GM21526 (cell line): Measurements from ENCODE around the gene CAPNS1.
"Not testable (repeated sequence)": the region's sequence is repeated elsewhere in the genome, so short reads cannot be mapped to it uniquely, and the experiment has no call there.

ENCODE experiments used
- ATAC-seq: cut with Tn5 transposase; IDR thresholded peaks from one replicate; pipeline ENCODE4 v1.9.1; 2021; ENCODE audit warnings: moderate library complexity; ENCODE audit not compliant: unreplicated experiment, low FRiP score

CAPNS1 gene

GRCh38 chr19:36113894-36114720 lies 25.8 kb upstream of the CAPNS1 start:
- peak; percentile 1 for ATAC-seq

DNA sequence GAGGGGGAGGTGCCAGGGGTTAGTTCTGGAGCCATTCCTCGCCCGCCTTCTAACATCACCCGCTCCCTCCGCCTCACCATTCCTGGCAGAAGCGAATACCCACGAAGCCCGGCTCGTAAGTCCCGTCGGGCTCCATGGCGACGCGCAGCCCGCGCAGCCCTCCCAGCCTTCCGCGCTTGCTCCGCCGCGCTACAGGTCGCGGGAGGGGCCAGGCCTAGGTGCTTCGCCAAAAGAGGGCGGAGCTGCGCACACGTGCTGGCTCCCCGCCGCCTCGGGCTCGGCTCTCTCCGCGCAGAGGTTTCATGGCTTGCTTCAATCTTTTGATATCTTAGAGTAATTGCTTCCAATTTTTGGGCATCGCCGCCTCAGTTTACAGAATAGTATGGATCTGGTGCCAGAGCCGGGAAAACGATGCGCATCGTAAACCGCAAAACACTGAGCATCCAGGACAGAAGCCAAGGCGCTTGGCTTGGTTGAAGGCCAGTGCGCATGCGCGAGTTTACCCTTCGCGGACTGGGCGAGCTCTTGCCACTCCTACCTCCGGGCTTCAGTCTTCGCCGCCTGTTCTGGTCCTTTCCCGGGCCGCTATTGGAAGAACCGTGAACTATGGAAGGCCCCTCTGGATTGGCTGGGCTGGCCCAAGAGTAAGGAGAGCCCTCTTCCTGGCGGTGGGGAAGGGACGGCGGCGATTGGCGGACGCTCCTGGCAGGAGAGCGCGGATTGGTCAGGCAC lies 25.0 kb upstream of the CAPNS1 start, which contains the start of gene POLR2I:
POLR2I (minus strand) TSS at position 155 of the 732 bp plus-strand sequence; CDS start at position 136, 19 bp downstream.
- ATAC-seq: peak; percentile 71

- ATAC-seq: peak; percentile 27
These were observed 24.2 kb upstream of the CAPNS1 start, which contains the start of gene TBCB for GRCh38 chr19:36115453-36116343. Gene TBCB, plus strand, starts transcription at chr19:36115468. Its CDS starts 93 bp downstream, at chr19:36115561.

- ATAC-seq: no peak
These were observed 23.6 kb upstream of the CAPNS1 start for GRCh38 chr19:36116344-36116637.

DNA sequence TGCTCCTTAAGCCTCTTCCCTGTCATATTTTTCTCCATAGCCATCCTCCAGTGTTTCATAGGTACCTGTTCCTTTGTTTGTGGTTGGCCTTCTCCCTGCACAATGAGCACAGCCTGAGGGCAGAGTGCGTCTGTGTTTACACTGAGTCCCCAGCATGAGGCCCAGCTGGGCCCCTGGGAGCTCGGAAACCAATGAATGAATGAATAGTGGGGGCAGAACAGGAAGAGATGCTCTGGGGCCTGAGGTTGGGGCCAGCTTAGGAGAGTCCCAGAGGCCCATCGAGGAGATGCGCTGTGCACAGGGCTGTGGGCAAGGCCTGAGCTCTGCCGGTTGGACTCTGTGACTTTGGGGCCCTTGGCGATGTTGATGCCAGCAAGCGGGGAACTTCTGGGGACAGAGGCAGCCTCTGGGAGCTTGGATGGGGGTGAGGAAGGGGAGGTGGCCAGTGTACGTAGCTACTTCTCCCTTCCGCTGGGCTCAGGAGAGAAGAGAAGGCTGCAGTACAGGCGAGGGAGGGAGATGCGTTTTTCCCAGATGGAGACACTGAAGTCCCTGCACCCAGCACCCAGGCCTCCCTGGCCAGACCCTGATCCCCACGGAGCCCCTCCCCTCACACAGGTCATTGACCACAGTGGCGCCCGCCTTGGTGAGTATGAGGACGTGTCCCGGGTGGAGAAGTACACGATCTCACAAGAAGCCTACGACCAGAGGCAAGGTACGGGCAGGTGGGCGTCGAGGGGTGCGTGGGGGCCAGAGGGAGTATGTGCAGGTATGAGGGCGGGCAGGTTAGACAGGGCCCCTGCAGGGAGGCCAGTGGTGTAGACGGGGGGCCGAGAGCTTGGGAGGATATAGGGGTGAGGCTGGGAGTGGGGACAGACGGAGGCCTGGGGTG lies 19.5 kb upstream of the CAPNS1 start:
- no peak for ATAC-seq

- no peak for ATAC-seq
These were observed 18.9 kb upstream of the CAPNS1 start for GRCh38 chr19:36120984-36121358.

- ATAC-seq: no peak
These were observed 18.3 kb upstream of the CAPNS1 start for GRCh38 chr19:36121486-36122124.

DNA sequence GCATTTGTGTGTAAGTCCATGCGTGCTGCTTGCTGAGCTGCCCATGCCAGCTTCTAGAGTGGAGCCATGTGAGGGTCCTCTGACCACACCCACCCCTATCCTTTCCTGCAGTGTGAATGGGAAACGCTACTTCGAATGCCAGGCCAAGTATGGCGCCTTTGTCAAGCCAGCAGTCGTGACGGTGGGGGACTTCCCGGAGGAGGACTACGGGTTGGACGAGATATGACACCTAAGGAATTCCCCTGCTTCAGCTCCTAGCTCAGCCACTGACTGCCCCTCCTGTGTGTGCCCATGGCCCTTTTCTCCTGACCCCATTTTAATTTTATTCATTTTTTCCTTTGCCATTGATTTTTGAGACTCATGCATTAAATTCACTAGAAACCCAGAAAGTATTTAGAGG lies 14.3 kb upstream of the CAPNS1 start:
- no peak for ATAC-seq

DNA sequence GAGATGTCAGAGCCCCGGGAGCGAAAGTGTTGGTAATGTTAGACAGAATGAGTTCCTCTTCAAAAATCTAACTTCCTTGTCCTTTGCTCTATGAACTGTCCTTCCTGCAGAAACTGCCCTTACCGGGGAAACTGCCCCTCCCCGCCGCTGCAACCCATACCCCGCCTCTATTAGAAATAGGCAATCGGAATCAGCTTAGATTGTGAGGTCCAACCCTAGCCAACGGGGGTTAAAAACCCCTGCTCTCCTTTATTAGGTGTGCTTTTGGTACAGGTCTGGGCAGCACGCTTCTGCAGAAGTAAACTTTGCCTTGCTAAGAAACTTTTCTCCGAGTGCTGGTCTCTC lies 11.5 kb upstream of the CAPNS1 start:
- ATAC-seq: peak; percentile 6

- not testable (repeated sequence) for ATAC-seq
These were observed 8.6 kb upstream of the CAPNS1 start for GRCh38 chr19:36131221-36131620.

- ATAC-seq: not testable (repeated sequence)
These were observed 5.0 kb upstream of the CAPNS1 start for GRCh38 chr19:36134867-36135266.

- ATAC-seq: no peak
These were observed 2.7 kb upstream of the CAPNS1 start for GRCh38 chr19:36136964-36137686.

GRCh38 chr19:36139120-36139472 lies 770 bp upstream of the CAPNS1 start:
- ATAC-seq: no peak

- peak; percentile 11 for ATAC-seq
These were observed 605 bp downstream of the CAPNS1 start for GRCh38 chr19:36140304-36141038.

- ATAC-seq: no peak
These were observed 1.4 kb downstream of the CAPNS1 start for GRCh38 chr19:36141039-36141927.

GRCh38 chr19:36142046-36142445 lies 2.2 kb downstream of the CAPNS1 start:
- ATAC-seq: no peak

DNA sequence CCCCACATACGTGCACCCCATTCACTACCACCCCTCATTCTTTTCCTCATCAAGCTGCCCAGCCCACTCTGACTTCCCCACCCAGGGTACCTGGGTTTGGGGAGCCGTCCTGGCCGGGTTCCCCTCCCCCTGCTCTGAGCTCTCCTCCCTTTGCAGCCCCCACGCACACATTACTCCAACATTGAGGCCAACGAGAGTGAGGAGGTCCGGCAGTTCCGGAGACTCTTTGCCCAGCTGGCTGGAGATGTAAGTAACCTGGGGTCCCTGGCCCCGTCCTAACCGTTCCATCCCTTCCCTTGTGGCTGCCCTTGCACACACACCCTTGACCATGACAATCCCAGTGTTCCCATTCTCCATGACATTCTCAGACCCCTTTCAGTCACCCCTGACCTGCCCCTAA lies 2.6 kb downstream of the CAPNS1 start:
- no peak for ATAC-seq
